Activated CD8-positive, alpha-beta memory T cell treated with anti-CD3 and anti-CD28 coated beads for 4 hours (primary cell): Measurements from ENCODE around the gene PIK3R2.

Experiments used
- DNase-seq, 2 donors: peaks; one replicate each; pipeline ENCODE4 v3.0.0-alpha.2; 2020; ENCODE audit warnings: low read depth in 2 of 2

PIK3R2 gene

DNA sequence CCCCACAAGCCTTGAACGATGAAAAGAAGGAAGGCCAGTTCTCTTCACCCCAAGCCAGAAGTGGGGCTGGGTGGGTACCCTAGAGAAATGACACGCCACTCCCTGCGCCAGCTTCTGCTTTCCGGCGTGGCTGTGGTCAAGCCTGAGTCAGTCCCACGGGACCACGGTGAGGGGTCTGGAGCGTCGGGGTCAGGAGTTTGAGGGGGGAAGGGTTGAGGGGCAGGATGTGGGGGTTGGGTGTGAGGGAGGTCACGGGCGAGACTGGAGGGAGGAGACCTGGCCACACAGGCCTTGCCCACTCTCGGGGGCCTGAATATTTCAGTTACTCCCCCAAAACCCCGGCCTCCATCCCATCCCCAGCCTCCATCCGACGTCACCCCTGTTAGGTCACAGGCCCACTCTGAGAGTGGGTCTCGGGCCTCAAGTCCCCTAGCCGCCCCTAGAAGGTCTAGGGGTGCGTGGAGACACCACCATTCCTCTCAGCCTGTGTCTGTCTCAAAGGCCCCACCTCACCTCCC, 20.1 kb downstream of the PIK3R2 start:
- DNase-seq, result no peak

DNA sequence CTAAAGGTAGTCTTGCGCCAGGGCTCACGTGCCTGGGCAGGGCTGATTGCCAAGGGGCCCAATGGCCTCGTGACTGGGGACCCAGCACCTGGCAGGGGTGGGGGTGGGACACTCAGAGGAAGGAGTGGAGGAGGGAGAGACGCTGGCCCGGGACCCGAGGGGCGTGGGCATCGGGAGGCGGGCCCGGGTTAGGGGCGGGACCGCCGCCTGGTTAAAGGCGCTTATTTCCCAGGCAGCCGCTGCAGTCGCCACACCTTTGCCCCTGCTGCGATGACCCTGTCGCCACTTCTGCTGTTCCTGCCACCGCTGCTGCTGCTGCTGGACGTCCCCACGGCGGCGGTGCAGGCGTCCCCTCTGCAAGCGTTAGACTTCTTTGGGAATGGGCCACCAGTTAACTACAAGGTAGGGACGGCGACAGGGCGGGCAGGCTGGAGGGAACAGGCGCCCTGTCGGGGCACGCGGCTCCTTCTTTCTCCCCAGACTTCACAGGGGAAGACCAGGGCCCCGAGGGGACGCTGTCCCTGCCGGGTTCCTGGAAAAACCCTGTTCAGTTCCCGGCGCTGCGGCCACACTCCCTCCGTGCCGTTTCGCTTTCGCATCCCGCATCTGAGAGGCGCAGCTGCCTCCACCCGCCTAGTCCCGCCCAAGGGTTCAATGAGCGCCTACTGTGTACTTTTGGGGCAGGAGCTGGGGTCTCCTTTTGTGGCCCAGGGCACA, 20.8 kb downstream of the PIK3R2 start, which contains the start of gene IFI30:
Gene IFI30 (plus strand): TSS at position 242 of the 717 bp plus-strand sequence. CDS start 29 bp downstream, at position 271.
- DNase-seq, result peak in 1 of 2 donors; percentile 33

DNA sequence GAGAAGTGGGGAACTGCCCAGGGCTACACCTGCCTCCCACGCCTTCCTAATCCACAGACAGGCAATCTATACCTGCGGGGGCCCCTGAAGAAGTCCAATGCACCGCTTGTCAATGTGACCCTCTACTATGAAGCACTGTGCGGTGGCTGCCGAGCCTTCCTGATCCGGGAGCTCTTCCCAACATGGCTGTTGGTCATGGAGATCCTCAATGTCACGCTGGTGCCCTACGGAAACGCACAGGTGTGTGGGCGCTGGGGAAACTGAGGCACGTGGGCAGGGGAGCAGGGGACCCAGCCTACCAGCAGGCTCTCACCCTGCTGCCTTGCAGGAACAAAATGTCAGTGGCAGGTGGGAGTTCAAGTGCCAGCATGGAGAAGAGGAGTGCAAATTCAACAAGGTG, 22.0 kb downstream of the PIK3R2 start:
- DNase-seq, result no peak

DNA sequence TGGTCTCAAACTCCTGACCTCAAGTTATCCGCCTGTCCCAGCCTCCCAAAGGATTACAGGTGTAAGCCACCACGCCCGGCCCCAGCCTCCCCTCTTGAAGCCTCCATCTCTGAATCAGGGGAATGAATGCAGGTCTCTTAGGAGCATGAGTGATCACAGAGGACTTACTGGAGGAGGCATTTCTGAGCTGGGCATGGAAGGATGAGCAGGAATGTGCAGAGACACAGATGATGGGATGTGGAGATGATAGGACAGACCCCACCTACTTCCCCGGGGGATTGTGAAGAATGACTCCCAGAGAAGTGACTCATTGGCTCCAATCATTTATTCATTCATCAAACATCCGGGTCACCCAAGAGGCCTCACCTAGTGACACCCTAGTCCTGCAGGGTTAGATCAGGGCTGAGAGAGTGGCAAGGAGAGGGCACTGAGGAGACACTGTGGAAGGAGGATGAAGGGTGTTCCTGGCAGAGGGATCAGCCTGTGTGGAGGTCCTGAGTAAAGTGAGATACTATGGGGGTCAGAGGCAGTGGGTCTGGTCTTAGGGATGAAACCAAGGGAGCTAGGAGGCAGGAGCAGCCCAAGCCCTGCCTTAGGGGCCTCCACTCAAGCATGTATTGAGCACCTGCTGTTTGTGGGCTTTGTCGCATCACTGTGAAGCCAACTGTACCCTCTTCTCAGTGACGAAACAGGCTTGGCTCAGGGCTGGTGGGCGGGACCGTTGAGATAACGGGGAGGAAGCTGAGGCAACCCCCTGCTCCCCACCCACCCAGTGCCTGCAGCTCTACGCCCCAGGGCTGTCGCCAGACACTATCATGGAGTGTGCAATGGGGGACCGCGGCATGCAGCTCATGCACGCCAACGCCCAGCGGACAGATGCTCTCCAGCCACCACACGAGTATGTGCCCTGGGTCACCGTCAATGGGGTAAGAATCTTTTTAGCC, 23.7 kb downstream of the PIK3R2 start:
- no peak for DNase-seq

DNA sequence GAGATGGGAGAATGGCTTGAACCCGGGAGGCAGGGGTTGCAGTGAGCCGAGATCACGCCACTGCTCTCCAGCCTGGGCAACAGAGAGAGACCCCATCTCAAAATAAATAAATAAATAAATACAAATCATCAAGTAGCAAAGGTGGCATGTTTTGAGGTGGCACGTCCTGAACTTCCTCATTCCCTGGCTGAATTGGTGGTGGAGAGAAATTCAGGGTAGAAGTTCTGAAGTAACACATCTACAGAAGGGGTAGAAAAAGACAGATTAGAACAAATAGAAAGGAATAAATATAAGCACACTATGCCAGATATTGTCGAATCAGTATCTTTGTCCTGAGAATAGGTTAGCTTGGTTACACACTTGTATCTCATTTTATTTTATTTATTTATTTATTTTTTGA, 27.0 kb downstream of the PIK3R2 start:
- DNase-seq, result no peak

DNA sequence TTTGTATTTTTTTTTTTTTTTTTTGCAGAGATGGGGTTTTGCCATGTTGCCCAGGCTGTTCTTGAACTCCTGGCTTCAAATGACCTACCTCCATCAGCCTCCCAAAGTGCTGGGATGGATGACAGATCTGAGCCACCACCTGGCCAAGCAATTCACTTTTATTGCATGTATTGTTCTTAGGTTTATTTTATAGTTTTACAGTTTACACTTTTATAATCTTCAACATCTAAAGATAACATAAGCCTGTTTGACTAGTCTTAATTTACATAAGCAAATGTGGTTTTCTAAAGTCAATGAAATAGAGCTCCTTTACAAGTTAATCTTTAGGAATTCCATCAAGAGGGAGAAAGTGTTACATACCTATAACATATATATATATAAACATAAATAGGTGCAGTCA, 30.6 kb downstream of the PIK3R2 start:
- DNase-seq, result no peak

DNA sequence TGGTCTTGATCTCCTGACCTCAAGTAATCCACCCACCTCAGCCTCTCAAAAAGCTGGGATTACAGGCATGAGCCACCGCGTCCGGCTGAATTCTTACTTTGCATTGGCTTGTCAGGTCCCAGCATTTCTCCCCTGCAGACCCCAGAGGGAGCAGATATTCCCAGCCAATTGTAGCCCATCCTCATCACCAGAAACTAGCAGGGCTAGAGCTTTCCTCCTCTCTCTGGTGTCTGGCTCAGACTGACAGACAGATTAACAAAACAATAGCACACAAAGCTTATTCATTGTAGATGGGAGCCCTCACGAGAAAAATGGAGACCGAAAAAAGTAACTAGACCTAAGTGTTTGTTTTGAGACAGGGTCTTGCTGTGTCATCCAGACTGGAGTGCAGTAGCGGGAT, 32.6 kb downstream of the PIK3R2 start:
- DNase-seq, result no peak

DNA sequence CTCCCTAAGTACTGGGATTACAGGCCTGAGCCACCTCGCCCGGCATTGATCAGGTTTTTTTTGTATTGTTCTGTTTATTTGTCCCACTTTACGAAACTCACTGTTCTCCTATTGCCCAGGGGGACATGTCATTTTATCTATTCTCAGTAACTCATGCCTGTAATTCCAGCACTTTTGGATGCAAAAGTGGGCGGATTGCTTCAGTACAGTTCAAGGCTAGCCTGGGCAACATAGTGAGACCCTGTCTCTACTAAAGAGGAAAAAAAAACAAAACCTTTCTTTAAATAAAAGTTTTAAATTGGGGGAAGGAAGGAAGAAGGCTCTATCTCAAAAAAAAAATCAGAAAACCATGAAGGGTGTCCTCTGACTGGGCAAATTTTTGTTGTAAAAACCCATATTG, 37.3 kb downstream of the PIK3R2 start:
- no peak for DNase-seq

DNA sequence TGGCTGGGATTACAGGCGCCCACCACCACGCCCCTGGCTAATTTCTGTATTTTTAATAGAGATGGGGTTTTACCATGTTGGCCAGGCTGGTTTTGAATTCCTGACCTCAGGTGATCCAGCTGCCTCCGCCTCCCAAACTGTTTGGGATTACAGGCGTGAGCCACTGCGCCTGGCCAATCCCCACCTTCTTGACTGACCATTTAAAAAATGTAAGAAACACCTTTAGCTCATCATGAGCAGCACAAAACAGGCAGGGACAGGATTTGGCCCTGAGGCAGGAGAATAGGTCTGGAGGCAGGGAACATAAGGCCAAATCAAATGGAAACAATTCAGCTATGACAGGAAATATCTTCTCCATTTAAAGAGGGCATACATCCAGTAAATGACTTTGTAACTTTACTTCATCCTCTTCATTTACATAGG, 38.7 kb downstream of the PIK3R2 start:
- no peak for DNase-seq

DNA sequence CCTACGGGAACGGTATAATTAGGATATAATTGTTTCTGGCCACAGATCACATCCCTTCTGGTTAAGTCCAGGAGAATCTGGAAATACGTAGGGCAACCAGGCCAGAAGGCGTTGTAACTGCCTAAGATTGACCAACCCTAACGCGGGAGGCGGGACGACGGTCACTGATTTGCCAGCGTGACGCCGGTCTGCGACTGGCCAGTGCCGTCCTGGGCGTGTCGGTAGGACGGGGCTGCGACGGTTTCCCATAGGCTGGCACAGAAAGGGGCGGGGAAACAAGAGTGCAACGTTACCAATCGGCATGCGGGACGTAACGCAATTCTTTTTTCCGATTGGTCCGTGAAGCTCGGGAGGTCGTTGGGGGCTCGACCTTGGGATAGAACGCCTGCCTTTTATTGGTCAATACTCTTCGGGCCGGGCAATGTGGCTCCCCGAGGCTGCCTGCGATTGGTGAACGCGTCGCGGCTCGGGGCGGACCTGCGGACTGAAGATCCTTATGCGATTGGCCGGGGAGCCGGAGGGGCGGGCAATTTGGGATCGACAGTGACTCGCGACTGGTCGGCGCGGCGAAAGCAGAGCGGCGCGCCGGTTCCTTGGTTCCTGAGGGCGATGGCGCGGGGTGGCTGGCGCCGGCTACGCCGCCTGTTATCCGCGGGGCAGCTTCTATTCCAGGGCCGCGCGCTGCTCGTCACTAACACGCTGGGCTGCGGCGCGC, 39.9 kb downstream of the PIK3R2 start, which contains the start of gene MPV17L2:
Gene MPV17L2 (plus strand): TSS at position 546 of the 715 bp plus-strand sequence. CDS start 64 bp downstream, at position 610.
- DNase-seq, result peak; percentile 95 to 96

DNA sequence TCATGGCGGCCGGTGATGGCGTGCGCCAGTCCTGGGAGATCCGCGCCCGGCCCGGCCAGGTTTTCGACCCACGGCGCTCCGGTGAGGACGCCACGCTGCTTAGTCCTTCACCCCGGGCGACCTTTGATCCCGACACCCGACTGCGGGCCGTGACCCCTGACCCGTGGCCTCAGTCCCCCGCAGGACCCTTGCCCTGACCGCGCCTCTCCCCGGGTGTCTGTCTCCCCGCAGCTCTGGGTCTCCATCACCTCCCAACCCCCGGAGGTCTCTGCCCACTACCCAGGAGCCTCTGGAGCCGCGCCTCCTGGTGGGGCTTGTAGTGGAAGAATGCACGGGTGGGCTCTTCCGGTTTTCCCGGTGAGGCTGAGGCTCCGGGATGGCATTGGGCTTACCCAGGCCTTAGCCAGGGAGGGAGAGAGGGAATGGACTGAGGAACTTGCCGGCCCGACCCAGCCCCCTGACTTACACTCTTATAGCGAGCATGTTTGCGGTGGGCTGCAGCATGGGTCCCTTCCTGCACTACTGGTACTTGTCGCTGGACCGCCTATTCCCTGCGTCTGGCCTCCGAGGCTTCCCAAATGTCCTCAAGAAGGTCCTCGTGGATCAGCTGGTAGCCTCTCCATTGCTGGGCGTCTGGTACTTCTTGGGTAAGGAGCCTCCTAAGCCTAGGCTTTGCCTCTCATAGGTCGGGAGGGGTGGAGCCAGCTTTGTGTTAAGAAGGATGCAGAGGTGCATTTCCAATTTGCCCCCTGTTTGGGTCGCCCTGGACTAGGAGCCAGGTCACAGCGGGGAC, 40.6 kb downstream of the PIK3R2 start:
- DNase-seq, result no peak

DNA sequence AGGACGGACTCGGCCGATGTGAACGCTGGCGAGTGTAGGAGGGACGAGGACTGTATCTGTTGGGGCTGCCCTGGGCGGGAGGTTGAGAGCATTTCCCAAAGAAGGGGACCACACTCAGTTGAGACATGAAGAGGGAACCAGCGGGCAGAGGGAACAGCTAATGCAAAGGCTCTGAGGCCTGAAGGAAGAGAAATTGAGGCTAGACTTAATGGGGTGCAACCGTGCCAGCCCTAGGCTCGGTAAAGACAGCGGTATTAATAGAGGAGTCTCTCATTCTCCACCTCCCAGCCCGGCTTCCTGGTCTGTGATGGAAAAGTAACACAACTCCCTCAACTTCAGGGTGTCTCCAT, 41.2 kb downstream of the PIK3R2 start:
- DNase-seq, result no peak

DNA sequence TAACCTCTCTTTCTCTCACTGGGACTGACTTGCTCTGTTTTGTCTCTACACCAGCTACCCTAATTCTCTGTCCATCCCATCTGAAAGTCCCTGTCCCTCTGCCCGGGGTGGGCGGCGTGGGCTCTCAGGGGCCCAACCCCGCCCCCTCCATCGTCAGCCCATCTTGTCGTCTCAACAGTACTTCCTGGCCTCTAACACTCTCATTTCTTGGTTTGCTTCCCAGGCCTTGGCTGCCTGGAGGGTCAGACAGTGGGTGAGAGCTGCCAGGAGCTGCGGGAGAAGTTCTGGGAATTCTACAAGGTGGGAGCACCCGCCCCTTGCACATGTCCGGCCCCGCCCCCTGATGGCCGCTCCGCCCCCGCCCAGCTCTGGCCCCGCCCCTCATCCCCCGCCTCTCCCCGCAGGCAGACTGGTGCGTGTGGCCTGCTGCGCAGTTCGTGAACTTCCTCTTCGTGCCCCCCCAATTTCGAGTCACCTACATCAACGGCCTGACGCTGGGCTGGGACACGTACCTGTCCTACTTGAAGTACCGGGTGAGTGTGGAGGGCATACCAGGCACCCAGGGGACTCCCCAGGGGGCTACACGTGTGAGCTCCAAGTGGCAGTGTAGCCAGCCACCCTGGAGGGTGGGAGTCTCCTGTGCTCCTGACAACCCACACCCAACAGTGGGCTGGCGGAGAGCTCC, 41.7 kb downstream of the PIK3R2 start:
- DNase-seq, result no peak

DNA sequence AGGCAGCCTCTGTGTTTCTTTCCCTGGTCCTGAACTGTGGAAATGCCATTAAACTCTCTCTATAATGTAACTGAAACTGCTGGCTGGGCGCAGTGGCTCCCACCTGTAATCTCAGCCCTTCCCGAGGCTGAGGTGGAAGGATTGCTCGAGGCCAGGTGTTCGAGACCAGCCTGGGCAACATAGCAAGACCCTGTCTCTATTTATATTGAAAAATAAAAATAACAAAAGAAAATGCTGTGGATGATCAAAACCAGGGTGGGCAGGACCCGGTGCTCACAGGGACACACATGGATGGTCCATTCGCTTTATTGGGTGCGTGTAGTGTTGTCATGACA, 43.5 kb downstream of the PIK3R2 start:
- DNase-seq, result no peak

DNA sequence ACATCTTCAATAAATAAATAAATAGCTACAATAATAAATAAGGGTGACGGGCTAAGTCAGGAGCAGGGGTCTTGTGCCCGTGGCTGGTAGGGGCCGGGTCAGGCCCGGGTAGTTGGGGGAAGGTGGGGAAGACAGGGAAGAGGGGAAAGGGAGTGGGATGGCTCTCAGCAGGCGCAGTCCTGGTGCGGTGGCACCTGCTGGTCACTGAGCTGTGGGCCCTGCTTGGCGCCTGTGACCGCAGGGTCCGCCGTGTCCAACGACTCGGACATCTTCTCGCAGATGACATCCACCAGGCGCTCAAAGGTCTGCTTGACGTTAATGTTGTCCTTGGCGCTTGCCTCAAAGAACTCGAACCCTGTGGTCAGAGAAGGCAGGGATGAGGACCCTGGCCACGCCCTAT, 44.3 kb downstream of the PIK3R2 start:
- no peak for DNase-seq

DNA sequence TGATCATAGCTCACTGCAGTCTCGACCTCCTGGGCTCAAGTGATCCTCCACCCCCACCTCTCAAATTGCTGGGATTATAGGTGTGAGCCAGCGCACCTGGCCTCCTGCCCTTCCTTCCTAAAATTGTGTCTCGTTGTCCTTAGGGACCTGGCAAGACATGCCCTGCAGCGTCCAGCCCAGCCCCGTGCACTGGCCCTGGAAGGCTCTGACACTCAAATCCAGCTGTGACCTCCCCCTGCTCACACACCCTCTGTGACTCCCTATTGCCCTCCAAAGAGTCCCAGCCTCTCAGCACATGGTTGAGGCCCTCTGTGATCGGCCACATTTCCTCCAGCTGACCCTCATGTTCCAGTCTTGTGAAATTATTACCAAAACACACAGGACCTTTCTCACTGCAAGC, 45.0 kb downstream of the PIK3R2 start:
- no peak for DNase-seq

DNA sequence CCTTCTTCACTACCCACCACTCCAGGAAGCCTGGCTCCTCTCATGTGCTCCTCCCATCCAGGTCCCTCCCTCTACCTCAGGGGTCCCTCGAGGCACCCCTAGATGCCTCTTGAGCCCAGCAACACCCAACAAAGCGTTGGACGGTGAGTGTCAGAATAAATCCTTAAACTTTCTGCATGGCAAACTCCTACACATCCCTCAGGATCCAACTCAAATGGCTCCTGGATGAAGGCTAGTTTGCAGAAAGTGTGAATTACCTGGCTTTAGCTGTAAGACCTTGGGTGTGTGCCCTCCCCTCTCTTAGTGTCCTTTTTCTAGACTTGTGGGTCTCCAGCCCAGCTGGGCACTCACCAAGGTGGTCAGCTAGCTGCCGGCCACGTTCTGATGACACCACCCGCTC, 45.4 kb downstream of the PIK3R2 start:
- DNase-seq, result no peak

DNA sequence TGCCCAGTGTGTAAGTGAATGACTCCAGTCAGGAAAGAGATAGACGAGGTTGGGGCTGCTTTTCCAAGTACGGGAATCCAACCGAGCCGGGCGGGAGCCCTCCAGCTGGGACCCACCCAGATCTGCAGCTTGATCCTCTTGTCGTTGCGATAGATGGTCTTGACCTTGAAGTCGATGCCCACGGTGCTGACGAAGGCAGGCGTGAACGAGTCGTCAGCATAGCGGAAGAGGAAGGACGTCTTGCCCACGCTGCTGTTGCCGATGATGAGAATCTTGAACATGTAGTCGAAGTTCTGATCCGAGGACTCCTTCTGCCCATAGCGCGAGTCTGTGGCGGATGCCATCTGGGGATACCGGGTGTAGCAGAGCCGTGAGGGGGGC, 49.4 kb downstream of the PIK3R2 start:
- no peak for DNase-seq

DNA sequence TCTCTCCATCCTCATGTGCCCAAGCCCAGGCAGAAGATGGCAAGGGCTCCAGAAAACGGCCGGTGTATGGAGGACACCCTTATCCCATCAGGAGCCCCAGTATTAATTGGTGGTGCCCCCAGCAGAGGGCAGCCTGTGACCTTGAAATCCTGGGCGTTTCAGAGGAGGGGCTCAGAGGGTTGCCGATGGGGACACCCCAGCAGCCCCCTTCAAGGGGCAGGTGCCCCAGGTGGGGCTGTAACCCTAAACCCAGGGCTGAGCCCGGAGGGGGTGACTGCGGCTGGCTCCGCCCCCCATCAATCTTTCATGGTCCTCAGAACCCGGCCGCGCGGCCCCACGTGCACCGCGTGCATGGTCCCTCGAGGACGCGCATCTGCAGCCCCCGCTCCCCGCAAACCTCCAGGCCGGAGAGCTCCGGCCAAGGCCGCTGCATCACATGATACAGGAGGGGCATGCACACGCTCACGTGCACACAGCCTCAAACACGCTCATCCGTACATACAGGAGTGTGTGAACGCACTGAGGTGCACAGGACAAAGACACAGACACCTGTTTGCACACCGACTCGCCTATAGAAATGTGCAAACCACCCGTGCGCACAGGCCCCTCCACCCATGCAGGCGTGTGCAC, 49.9 kb downstream of the PIK3R2 start:
- no peak for DNase-seq

DNA sequence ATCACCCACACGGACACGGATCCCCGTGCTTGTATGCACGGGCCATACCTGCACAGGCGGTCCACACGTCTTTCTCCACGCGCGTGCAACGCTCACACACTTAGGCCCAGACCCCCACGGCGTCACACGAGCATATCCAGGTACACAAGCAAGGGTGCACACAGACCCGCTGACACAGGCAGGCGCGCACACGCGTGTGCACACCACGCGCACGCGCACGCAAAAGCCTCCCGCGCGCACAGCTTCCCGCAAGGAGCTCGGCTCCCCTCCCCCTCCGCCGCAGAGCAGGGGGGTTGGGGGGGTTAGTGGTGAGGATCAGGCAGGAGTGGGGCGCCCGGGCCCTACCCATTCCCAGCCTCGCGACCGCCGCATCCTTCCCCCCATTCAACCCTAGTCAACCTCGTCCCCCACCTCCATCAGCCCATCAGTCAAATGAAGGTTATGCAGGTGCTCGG, 50.5 kb downstream of the PIK3R2 start:
- no peak for DNase-seq
